ENCODE results near the gene DUSP2. TPM values are rescaled to one million over a fixed set of nuclear protein-coding genes. Genes with fewer than 3 reads are reported as not detected.

Gene DUSP2
- total RNA-seq, 4 donors from 2014 or later = 2.2 to 8.4 (median 2.4) TPM

- H3K4me1 ChIP-seq = no peaks in the 10 kb centered on the region
- no peaks in the 10 kb centered on the region for H3K27me3 ChIP-seq
- 49 to 63% methylated on average over 12 to 17 of the region's 19 CpGs for WGBS, 2 donors
- no peak for DNase-seq
- H3K27ac ChIP-seq = no peak overlapping the region
- no peaks in the 10 kb centered on the region for H3K9me3 ChIP-seq
- intact Hi-C loops (cut with DNase I) = no loop called here
- no peak overlapping the region for H3K4me3 ChIP-seq (replicated peaks in 1 of 3)
- H3K36me3 ChIP-seq = no peaks in the 10 kb centered on the region
- no peak for TF ChIP-seq CTCF (IDR thresholded peaks at IDR 0.05)
These were observed 12.7 kb upstream of the DUSP2 start for GRCh38 chr2:96157649-96158553.

- no peak for DNase-seq
- Histone ChIP-seq H3K27me3 (no peaks in the 10 kb centered on the region), H3K27ac (no peak overlapping the region), H3K36me3 (no peaks in the 10 kb centered on the region), H3K4me3 (replicated peaks in 1 of 3) (no peak overlapping the region), H3K4me1 (peaks cover 2 to 4% of the 10 kb centered on the region in 2 donors), H3K9me3 (no peaks in the 10 kb centered on the region)
- intact Hi-C loops (cut with DNase I) = no loop called here
- WGBS, 2 donors = 81 to 84% methylated on average over 4 to 5 of the region's 5 CpGs
- no peak for TF ChIP-seq POLR2A (IDR thresholded peaks at IDR 0.05)
- no peak for TF ChIP-seq CTCF (IDR thresholded peaks at IDR 0.05)
These were observed 11.8 kb upstream of the DUSP2 start for GRCh38 chr2:96156926-96157648.

GRCh38 chr2:96156011-96156820 lies 11.0 kb upstream of the DUSP2 start:
- Histone ChIP-seq H3K4me1 (peaks cover 5 to 10% of the 10 kb centered on the region in 2 donors), H3K9me3 (no peaks in the 10 kb centered on the region), H3K27ac (no peak overlapping the region), H3K4me3 (replicated peaks in 1 of 3) (no peak overlapping the region), H3K36me3 (no peaks in the 10 kb centered on the region), H3K27me3 (no peaks in the 10 kb centered on the region)
- WGBS, 2 donors = 75 to 88% methylated on average over 9 to 10 of the region's 10 CpGs
- TF ChIP-seq CTCF (IDR thresholded peaks at IDR 0.05) (no peak), POLR2A (IDR thresholded peaks at IDR 0.05) (no peak)
- DNase-seq = no peak
- intact Hi-C loops (cut with DNase I) = no loop called here

GRCh38 chr2:96154506-96155380 lies 9.5 kb upstream of the DUSP2 start:
- no peaks in the 10 kb centered on the region for H3K9me3 ChIP-seq
- no peaks in the 10 kb centered on the region for H3K36me3 ChIP-seq
- no peak for TF ChIP-seq POLR2A (IDR thresholded peaks at IDR 0.05)
- no peak for TF ChIP-seq CTCF (IDR thresholded peaks at IDR 0.05)
- no peak for DNase-seq
- no peak overlapping the region for H3K27ac ChIP-seq
- H3K4me3 ChIP-seq (replicated peaks in 1 of 3) = no peak overlapping the region
- no peaks in the 10 kb centered on the region for H3K27me3 ChIP-seq
- H3K4me1 ChIP-seq = peaks cover 5 to 13% of the 10 kb centered on the region in 2 donors
- WGBS, 2 donors = 78 to 79% methylated on average over 13 to 14 of the region's 16 CpGs
- intact Hi-C loops (cut with DNase I) = no loop called here

All from thyroid gland (tissue), 4 donors.